Keratinocyte (primary cell): ENCODE measurements around the gene SRSF2.

Experiments
- EZH2 ChIP-seq: IDR thresholded peaks from one replicate; pipeline ENCODE4 v1.6.1; 2012; ENCODE audit warnings: inconsistent platforms, mild to moderate bottlenecking, low read length, moderate library complexity
- TF ChIP-seq, protein P1 (sequence below), 3 experiments: IDR thresholded peaks in 1 of 3; conservative IDR thresholded peaks in 1 of 3; optimal IDR thresholded peaks in 1 of 3; 2 replicates in 2 of 3; 3 replicates in 1 of 3; pipeline versions ENCODE3 to v1.5.1; 2011; ENCODE audit warnings: low read length in 3 of 3, mild to moderate bottlenecking in 3 of 3, moderate library complexity in 2 of 3, control low read depth in 1 of 3, inconsistent platforms in 1 of 3; ENCODE audit not compliant: insufficient read depth in 2 of 3; ENCODE audit errors: extremely low read depth in 1 of 3

DNA sequence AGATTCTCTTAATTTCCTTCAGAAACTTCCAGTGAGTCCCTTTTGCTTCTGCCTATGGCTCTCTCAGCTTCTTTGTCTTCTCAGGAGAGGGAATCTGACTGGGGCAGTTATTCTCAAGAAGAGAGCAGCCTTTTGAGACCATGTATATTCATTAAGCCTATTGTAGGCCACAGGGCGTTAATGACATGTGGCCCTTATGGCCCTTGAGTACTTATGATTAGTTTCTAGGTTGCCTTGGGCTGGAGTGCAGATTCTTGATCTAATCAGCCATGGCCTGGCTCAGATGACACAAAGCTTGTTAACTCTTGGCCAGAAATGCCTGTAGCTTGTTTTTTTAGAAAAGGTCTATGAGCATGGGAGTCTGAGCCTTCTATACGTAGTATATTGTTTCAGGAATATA lies 18.2 kb upstream of the SRSF2 start:
- TF ChIP-seq EZH2: no peak
- TF ChIP-seq, protein P1, sequence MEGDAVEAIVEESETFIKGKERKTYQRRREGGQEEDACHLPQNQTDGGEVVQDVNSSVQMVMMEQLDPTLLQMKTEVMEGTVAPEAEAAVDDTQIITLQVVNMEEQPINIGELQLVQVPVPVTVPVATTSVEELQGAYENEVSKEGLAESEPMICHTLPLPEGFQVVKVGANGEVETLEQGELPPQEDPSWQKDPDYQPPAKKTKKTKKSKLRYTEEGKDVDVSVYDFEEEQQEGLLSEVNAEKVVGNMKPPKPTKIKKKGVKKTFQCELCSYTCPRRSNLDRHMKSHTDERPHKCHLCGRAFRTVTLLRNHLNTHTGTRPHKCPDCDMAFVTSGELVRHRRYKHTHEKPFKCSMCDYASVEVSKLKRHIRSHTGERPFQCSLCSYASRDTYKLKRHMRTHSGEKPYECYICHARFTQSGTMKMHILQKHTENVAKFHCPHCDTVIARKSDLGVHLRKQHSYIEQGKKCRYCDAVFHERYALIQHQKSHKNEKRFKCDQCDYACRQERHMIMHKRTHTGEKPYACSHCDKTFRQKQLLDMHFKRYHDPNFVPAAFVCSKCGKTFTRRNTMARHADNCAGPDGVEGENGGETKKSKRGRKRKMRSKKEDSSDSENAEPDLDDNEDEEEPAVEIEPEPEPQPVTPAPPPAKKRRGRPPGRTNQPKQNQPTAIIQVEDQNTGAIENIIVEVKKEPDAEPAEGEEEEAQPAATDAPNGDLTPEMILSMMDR (optimal IDR thresholded peaks at IDR 0.05 in 1 of 3, IDR thresholded peaks at IDR 0.05 in 1 of 3, conservative IDR thresholded peaks at IDR 0.05 in 1 of 3; ENCODE audit: extremely low read depth in 1 of 3, insufficient read depth in 2 of 3, low read length in 3 of 3): no peak
